GM18867 (cell line): Measurements from ENCODE around the gene PSMB2.

ENCODE experiments used
- ATAC-seq: cut with Tn5 transposase; IDR thresholded peaks from one replicate; pipeline ENCODE4 v1.9.1; 2021; ENCODE audit warnings: mild to moderate bottlenecking, moderate library complexity; ENCODE audit not compliant: unreplicated experiment

The PSMB2 gene

DNA sequence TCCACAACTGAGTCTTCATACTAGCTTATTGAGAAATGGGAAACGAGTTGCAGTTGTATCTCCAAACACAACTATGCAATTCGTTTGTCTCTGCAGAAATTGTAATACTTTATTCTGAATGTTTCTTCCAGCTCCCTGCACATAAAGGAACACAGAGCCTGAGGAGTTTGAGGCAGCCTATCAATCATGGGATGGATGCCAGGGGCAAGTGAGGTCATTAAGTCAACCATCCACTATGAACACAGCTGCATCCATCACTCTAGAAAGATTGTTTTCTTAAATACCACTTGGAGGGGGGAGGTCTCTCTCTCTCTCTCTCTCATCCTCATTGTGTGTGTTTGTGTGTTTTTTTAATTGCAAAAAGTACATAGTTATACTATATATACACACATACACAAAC, 2.9 kb upstream of the PSMB2 start:
- no peak for ATAC-seq

DNA sequence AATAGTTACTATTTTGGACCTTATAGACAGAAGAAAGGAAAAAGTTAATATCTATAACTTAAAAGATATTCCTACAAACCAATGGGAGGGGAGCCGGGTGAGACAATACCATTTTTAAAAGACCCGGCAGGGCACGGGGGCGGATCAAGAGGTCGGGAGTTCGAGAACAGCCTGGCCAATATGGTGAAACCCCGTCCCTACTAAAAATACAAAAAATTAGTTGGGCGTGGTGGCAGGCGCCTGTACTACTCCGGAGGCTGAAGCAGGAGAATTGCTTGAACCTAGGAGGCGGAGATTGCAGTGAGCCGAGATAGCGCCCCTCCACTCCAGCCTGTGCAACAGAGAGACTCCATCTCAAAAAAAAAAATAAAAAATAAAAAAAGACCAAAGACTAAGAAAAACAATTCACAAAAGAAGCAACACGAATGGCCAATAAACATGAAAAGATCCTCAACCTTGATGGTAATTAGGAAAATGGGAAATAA, 1.2 kb upstream of the PSMB2 start:
- no peak for ATAC-seq

DNA sequence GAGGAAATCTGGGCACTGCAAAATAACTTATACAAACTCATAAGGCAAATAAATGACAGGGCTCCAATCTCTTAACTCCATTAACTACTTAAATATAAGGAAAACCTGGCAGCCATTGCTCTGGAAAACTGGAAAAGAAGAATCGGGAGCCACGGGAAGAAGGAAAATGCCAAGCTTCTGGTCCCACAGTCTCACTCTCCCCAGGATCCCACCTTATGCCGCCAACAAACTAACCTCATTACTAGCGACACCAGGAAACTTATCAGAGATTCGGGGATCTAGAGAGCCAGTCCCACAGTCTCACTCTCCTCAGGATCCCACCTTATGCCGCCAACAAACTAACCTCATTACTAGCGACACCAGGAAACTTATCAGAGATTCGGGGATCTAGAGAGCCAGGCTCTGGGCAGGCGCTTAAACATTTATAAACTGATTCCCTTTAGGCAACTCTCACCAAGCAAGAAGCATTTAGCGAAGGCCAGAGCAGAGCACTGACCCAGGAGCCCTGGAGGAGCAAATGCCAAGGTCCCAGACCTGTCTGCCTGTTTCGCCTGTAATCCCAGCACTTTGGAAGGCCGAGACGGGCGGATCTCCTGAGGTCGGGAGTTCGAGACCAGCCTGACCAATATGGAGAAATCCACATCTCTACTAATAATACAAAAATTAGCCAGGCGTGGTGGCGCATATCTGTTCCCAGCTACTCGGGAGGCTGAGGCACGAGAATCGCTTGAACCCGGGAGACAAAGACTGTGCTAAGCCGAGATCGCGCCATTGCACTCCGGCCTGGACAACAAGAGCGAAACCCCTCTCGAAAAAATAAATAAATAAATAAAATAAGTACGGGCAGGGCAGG, 720 bp downstream of the PSMB2 start:
- ATAC-seq: no peak

DNA sequence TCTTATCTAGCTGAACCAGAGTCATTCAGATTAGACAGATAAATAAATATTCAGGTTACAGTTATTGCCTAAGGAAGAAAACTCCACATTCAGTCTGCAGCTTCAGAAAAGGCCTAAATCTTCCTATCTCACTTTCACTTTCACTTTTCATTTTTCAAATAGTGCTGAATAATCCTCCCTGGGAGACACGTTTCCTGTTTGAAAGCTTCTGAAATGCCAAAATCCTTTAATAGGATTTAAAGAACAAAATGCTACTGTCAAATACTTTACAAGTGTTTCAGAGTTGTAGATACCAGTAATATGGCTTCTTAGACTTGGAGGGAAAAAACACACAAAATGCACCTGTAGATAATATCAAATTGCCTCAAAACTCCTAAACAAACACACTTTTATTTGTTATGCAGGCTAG, 3.9 kb downstream of the PSMB2 start:
- ATAC-seq: no peak

DNA sequence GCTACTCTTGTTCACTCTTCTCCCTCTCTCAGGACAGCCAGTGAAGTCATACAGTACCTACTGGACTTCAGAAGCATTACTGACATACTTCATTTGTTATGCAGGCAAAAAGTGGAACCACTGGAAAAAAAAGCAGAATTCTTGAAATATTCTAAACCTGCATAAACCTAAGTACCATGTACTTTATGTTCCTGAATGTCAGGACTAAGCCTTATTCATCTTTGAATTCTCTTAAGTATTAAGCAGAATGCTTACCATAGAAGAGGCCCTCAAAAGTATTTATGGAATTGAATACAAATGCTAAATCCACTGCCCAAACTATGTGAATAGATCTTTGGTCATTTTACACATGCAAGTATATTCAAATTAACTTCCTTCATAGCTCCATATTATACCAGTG, 7.8 kb downstream of the PSMB2 start:
- no peak for ATAC-seq

DNA sequence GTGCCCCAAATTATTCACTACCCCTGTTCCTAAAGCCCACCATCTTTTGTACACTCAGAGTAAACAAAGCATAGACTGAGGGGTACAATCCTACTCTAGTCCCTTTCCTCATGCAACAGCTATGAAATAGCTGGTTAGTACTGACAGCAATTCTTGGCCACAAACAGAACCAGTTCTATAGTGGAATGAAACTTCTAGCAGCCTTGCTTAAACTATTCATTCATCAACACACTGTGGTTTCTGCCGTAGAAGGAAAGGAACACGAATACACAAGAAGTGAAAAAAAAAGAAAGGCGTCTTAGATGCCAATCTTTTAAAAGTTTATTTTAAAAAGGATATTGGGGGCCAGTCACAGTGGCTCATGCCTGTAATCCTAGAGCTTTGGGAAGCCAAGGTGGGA, 9.9 kb downstream of the PSMB2 start:
- ATAC-seq: no peak

DNA sequence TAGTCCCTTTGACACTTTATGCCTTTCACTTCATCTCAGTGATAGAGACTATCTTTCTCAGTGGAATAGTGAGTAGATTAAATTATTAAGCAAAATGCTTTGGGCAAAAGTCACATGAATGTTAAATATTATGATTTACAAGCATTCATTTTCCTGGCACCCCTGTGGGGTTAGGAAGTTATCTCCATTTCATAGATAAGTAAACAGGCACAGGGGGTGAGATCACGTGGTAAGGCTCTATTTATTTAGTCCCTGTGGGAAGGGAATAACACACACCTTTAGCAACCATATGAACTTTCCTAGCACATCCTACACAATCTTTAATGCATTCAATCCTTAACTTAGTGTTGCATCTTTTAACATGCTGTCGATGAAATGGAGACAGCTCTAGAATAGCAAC, 12.3 kb downstream of the PSMB2 start:
- no peak for ATAC-seq

DNA sequence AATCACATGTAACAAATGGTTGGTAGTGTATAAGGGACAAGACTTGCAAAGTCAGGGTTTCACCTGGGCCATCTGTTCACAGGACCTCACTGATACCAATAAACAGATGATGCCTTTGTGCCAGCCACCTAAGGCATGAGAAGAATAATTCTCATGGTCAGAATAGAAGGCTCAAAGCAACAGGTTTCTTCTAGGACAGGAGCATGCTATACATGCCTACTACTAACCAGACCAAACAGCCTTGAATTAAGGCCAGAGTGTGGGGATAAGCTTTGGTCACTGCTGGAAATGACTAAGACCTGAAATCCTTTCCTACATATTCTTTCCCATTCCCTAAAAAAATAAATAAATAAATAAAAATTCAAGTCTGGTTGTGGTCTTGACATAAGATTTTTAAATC, 17.5 kb downstream of the PSMB2 start:
- ATAC-seq: no peak

DNA sequence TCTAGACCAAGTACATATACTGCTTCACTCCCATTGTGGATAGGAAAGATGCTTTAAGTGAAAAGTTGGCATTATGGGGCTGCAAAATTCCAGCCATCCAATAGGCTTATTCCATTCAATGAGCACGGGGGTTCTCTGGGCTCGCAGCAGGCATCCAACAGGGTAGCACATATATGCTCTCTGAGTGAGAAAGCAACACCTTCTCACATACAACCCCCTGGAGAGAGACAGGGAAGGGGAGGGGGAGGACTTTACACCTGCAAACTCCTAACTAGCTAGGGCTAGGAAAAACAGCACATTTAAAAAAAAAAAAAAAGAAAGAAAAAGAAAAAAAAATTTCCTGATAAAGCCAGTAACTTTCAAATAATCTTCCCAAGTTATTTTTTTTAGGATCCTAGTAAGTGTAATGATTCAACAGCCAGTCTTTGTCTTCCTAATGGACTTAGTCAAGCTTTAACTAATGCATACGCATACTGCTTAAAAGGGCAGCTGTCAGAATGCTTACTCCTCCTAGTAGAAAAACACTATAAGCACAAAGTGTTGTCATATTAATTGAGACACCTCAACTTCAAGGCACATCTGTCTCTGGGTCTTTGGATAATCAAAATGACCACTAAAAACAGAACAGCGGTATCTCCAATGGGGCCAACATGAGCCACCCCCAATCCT, 18.7 kb downstream of the PSMB2 start:
- ATAC-seq: no peak

DNA sequence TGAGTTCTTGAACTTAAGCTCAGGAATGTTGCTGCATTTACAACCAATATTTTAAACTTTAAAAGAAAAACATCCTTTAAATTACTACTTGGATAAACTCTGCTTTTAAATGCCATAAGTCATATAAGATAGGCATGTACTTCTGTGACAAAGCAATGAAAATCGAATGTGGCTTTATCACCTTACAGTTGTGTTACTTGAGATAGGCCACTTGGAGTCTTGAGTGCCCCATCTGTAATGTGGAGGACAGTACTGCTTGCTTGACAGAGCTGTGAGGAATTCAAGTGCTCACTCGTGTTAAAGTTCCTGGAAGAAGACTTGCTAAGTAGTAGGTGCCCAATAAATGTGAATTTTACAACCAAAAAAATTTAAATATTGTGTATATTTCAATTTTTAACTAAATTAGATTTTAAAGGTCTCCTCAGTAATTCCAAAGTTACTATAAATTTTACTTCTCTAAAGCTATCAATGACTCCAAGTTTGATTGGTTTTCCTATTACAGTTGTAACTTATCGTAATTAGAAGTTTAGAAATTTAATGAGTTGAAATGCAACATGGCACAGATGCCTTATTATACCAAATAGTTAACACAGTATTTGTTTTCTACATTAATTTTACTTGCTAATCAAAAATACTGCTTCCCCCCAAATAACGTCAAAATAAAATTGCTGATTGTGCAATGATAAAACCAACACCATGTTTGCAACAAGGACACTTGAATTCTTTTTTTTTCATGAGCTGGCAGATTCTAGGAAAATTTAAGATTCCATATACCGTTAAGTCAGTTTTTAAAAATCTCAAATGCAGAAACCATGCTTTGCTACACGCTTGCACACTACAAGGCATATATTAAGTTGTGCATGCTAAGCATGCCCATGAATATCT, 21.8 kb downstream of the PSMB2 start:
- ATAC-seq: no peak

DNA sequence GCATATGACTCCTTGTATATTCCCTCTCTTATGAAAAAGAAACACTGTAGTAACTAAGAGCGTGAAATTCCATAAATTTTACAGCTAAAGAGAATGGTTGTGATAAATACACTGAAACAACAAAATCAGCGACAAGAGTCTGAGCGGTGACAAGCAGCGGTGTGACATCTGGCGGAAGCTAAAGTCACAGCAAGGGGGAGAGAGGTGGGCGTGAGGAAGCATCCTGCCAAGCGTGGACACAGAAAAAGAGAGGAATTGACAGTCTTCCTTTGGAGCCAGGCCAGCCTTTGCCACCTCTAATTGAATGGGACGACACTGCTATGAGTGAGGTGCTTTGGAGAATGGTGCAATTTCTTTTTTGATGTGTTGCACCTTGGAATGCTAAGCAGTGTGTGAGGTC, 25.9 kb downstream of the PSMB2 start:
- no peak for ATAC-seq

DNA sequence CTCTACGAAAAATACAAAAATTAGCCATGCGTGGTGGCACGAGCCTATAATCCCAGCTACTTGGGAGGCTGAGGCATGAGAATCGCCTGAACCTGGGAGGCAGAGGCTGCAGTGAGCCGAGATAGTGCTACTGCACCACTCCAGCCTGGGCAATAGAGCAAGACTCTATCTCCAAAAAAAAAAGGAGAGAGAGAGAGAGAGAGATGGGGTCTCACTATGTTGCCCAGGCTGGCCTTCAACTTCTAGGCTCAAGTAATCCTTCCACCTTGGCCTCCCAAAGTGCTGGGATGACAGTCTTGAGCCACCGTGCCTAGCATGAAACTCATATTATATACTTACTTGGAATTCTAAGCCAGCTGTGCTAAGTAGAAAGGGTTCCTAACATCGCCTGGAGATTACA, 29.7 kb downstream of the PSMB2 start:
- ATAC-seq: no peak

DNA sequence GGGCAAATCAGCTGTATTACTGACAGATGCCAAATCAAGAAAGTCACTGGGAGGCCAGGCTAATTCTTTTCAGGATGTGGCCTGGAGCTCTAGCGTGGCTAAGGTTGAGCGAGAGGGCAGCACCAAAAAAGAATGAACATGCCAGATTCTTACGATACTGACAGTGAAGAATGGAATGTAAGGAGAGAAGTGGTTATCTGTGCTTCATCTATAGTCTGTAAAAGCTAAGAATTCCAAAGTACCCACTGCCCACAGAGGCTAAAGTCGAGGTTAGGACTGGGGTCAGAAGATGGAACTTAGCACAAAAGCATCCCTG, 35.5 kb downstream of the PSMB2 start:
- no peak for ATAC-seq

DNA sequence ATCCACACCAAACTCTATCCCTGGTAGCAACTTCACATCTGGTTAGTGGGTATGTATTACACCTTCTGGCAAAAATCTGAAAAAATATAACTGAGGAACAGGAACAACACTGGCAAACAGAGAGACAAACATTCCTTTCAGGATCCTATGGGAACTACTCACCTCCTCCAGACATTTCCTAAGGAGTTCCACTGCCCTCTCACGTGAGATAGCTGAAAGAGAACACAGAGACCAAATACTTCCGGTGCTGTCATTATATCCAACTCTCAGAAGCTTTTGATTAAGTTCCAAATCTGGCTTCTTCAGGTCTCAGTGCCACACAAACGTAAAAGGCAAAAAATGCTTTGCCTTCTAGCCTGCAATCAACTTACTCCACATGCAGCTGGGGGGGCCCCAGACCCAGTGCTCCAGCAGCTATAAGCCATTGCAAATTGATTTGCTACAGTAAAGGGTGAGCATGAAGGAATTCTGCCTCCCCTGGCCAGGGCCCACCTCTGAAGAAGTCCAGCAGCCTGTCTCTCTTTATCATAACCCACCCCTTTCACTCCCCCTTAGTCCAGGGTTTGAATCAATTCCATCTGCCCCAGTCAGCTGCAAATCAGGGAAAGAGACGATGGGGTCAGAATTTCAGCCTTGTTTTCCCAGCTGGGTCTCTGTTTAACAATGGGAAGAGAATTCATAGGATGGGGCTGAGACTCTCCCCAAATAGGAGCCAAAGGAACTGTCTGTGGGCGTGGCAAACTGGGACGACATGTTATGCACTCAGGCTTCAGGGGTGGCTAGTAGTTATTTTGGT, 36.1 kb downstream of the PSMB2 start:
- ATAC-seq: no peak

DNA sequence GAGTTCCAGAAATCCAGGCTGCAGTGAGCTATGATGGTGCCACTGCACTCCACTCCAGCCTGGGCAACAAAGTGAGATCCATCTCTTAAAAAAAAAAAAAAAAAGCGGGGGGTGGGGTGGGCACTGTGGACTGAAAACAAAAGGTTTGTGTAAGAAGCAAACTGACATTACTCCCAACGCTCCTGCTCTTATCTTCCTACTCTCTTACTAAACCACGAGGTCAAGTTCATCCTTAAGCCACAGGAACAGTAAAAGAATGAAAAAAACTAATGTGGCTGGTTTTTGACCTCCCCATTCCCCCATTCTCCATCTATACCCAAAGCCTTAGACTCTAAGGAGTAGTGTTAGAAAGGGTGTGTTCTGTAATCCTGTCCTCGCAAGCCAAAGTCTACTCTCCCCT, 37.4 kb downstream of the PSMB2 start:
- no peak for ATAC-seq

DNA sequence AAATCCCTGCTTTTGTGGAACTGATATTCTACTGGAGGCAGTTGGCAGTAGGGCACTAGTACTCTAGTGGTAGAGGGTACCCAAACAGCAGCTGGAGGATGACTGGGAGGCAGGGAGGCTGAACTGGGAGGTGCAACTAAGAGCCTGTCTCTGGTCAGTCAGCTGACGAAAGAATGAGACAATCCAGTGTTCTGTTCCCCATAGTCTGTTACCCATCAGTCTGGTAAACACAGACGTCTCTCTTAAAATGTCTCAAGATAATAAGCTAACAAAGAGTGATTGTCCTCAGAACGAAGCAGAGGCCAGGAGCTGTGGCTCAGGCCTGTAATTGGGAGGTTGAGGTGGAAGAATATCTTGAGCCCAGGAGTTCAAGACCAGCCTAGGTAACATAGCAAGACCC, 37.9 kb downstream of the PSMB2 start:
- ATAC-seq: no peak

DNA sequence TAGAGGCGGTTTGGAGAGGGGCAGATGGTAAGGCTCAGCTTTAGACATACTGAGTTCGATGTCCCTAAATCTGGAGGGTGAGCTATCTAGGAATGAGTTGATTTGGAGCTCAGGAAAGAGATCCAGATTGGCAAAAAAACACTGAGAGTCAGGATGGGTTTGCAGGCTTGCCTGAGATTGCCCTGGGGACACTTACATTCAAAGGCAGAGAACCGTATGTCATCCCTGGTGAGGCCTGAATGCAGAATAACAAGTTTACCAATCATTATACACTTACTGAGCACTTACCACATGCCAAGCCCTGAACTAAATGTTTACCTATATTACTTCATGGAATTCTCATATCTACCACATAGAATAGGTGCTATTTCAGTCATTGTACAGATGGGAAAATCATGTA, 40.7 kb downstream of the PSMB2 start:
- no peak for ATAC-seq

DNA sequence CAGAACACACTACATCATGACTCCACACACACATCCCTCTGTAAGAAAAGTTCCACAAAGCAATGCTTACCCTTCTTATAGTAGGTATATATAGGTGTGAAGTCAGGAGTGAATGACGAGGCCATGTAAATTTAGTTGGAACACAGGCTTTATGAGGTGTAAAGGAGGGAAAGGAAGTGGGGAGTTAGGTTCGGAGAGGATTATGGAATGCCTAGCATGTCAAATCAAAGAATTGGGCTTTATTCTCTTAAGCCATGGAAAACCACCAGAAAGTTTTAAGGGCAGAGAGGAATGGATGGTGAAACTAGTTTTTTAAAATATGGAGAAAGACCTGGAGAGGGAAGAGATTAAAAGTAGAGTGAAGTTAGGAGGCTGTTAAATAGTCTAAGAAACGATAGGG, 41.9 kb downstream of the PSMB2 start:
- ATAC-seq: no peak

DNA sequence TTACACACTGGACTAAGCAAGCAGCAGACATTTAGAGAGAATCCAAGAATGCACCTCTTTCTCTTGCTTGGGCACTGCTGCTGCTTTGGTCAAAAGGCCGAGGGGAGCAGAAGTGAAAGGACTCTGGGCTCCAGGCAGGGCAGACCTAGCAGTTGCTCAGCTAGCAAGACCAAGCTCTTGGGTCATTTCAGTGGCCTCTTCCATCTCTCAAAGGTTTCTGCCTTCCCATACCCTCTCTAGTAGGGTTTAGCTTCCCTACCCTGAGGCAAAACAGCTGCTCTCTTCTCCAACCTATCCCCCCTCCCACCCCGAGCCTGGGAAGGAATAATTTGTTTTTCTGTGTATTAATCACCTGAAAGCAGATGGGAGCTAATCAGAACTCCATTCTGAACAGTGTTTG, 42.4 kb downstream of the PSMB2 start:
- ATAC-seq: no peak

DNA sequence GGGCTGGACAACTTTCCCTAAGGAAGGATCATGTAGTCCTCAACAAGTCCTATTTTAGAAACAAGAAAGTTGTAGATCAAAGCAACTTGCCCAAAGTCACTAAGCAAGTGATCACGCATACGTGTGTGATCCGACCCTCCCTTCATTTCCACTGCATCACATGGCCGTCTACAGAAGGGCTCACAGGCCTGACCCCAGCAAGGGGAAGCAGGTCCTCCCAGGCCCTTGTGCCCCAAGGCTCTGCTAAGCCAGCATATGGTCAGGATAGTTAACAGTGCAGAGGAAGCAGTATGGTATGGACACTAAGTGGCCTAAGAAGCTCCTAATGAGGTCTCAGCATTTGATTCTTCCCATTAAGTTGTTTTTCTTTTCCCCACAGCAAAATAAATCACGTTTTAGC, 43.5 kb downstream of the PSMB2 start:
- no peak for ATAC-seq

DNA sequence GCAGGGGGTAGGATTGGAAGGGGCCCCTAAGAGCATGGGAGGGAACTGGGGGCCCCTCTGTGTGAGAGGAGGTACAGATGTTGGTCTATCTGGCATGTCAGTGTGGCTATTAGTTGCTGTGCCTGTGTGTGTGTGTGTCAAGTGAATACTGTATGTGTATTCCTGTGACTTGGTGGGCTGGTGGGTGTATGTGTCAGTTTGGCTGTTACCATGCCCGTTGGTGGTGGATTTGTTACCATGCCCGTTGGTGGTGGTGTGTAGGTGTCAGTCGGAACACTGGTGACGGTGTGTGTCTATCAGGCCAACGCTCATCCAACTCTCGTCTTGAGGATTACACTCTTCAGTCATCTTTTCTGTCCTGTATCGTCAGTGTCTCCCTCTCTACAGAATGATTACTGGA, 45.6 kb downstream of the PSMB2 start:
- ATAC-seq: no peak
